ENCODE data around the gene TCAP.

TCAP gene

GRCh38 chr17:39665642-39666224, 584 bp downstream of the TCAP start:
- no peak overlapping the region for H3K27ac ChIP-seq
- no peak for DNase-seq (ENCODE audit: low read depth, low spot score)

- no peak overlapping the region for H3K27ac ChIP-seq
- DNase-seq (ENCODE audit: low read depth, low spot score) = no peak
Measured at GRCh38 chr17:39666231-39666600, 1.1 kb downstream of the TCAP start.

DNA sequence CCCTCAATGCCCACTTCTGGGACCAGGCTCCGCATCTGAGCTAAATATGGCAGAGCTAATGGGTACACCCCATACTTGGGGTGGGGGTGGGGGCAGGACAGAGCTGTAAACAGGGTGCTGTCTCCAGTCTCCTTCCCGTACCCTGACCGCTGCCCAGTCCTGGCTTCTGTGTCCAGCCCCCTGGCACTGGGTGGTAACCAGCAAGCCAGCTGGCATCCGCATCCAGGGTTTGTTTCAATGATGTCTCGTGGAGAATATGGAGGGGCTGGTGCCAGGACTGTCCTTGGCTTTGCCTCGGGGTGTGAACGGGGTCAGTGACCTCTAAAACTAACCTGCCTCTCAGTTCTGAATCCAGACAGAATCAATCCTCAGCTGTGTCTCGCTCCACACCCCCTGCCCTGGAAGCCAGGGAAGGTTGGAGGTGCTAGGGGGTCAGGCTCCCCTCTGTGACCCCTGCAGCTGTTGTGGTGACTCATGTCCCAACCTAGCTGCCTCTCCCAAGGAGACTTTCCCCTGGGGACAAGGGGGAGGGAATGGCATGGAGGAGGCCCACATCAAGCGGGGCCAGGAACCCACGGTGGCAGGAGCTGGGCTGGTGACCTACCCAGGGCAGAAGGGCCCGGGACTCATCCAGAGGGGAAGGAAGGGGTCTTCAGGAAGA, 1.6 kb downstream of the TCAP start:
- no peak for DNase-seq (ENCODE audit: low read depth, low spot score)
- H3K27ac ChIP-seq = no peak overlapping the region

- DNase-seq (ENCODE audit: low read depth, low spot score) = no peak
- no peak overlapping the region for H3K27ac ChIP-seq
Measured at GRCh38 chr17:39667262-39667944, 2.3 kb downstream of the TCAP start.

- DNase-seq (ENCODE audit: low read depth, low spot score) = no peak
- H3K27ac ChIP-seq = no peak within 1 kb of the TSS
Measured at GRCh38 chr17:39667945-39668924, 3.1 kb downstream of the TCAP start, which contains the start of gene PNMT. Gene PNMT (plus strand): TSS chr17:39668453. CDS start chr17:39668476, 23 bp downstream.

- H3K27ac ChIP-seq = no peak overlapping the region
- DNase-seq (ENCODE audit: low read depth, low spot score) = no peak
Measured at GRCh38 chr17:39669897-39670735, 5.0 kb downstream of the TCAP start.

- no peak overlapping the region for H3K27ac ChIP-seq
- no peak for DNase-seq (ENCODE audit: low read depth, low spot score)
Measured at GRCh38 chr17:39670746-39671145, 5.6 kb downstream of the TCAP start.

- no peak for DNase-seq (ENCODE audit: low read depth, low spot score)
- no peak overlapping the region for H3K27ac ChIP-seq
Measured at GRCh38 chr17:39671651-39672521, 6.7 kb downstream of the TCAP start.

- no peak for DNase-seq (ENCODE audit: low read depth, low spot score)
- H3K27ac ChIP-seq = no peak overlapping the region
Measured at GRCh38 chr17:39672522-39673334, 7.6 kb downstream of the TCAP start.

GRCh38 chr17:39673335-39674081, 8.4 kb downstream of the TCAP start:
- DNase-seq (ENCODE audit: low read depth, low spot score) = no peak
- no peak overlapping the region for H3K27ac ChIP-seq

- H3K27ac ChIP-seq = no peak overlapping the region
- DNase-seq (ENCODE audit: low read depth, low spot score) = no peak
Measured at GRCh38 chr17:39674179-39674578, 9.0 kb downstream of the TCAP start.

DNA sequence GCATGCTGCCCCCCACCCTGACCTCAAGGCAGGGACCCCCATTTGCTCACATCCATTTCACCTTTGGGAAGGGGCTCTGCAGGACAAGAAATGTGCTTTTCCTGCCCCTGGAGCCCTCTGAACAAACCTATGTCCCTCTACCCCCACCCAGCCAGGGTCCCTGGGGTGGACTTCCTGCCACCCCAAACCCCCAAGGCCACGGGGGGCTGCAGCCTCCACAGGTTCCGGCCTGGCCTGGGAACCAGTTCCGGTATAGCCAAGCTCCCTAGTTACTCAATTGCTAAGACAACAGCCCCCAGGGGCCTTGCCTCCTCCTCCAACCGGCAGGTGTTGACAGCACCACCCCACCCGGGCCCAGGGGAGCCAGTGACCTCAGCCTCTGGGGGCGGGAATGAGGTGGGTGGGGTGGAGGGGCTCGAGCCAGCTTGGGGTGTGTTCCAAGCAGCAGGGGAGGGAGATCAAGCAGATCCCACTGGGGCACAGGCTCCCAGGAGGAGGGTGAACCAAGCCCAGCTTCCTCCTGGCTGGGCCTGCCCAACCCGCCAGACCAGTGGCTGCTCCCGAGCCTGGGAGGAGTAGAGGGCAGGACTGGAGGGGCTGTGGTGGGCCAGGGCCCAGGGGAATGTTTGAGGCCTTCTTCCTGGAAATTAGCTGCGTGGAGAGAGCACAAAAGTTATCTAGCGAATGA, 9.7 kb downstream of the TCAP start:
- H3K27ac ChIP-seq = peak overlapping the region; percentile 7
- DNase-seq (ENCODE audit: low read depth, low spot score) = no peak

DNA sequence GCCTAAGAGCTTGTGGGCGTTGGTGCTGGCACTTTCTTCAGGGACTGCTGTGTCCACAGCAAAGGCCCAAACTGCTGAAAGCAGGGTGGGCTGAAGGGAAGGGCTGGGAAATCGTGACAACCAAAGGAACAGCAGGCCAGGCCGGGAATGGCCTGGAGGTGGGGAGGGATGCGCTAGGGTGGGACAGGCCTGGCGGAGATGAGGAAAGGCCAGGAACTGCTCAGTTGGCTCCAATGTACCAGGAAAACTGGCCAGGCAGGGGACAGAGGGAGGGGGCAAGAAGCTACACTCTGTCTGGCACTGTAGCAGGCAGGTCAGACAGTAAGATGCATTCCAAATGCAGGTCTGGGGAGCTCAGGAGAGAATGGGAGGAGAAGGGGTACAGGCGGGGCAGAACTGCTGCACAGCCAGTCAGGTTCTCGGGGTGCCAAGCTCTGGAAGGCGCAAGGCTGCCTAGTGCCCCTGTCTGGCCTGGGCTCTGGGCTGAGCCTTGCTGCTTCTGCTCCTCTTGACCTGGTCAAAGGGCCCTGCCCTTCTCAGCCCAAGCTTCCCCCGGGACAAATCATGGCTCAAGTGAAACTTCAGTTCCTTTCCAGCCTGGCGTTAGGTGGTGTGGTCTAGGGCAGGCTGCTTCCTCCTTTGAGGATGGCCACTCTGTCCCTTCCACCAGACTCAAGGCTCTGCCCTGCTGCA, 10.4 kb downstream of the TCAP start:
- peak overlapping the region; percentile 7 for H3K27ac ChIP-seq

GRCh38 chr17:39676198-39676819, 11.2 kb downstream of the TCAP start:
- no peak overlapping the region for H3K27ac ChIP-seq
- DNase-seq (ENCODE audit: low read depth, low spot score) = no peak

More for the DNA sequence above, 10.4 kb downstream of the TCAP start:
- DNase-seq (ENCODE audit: low read depth, low spot score) = no peak

DNA sequence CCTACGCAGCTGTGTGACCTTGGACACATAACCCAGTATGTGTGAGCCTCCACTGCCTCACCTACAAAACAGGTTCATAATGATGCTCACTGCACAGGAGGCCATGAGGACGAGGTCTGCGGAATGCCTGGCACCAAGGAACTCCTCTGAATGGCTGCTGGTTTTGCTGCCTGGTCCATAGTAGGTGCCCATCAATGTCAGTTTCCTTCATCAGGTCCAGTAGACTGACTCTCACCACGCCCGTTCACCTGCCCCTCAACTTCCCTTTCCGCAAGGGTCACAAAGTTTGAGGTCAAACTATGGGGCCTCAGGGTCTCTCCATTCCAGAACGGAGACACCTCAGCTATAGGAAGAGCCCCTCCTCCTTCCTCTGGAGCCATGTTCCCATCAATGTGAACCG, 11.9 kb downstream of the TCAP start:
- no peak overlapping the region for H3K27ac ChIP-seq
- DNase-seq (ENCODE audit: low read depth, low spot score) = no peak

Measured in epithelial cell of prostate (primary cell).